ENCODE measurements around the gene FAM120AOS. TPM values are rescaled to one million over a fixed set of nuclear protein-coding genes. Genes with fewer than 3 reads are reported as not detected.

The FAM120AOS gene
- total RNA-seq, 2 experiments from 2014 or later, result 47.1 to 55.7 TPM

- intact Hi-C loops (cut with micrococcal nuclease; ENCODE audit: unreplicated experiment), result no loop called here
These were observed 30.3 kb downstream of the FAM120AOS start for GRCh38 chr9:93422977-93423616.

GRCh38 chr9:93419023-93419422 is 34.4 kb downstream of the FAM120AOS start:
- BruUV-seq (replicated peaks), result no TSS peak

More at GRCh38 chr9:93422977-93423616, 30.3 kb downstream of the FAM120AOS start:
- no peaks in the 10 kb centered on the region for H3K9me2 ChIP-seq (ENCODE audit: insufficient read depth, low read length)
- H3K4me1 ChIP-seq (ENCODE audit: insufficient read depth, low read length, poor library complexity, severe bottlenecking), result no peaks in the 10 kb centered on the region
- no peaks in the 10 kb centered on the region for H3K36me3 ChIP-seq (ENCODE audit: insufficient read depth, low read length)
- no peaks in the 10 kb centered on the region for H3K79me2 ChIP-seq (ENCODE audit: insufficient read depth, low read depth, low read length)
- no peak overlapping the region for H2AFZ ChIP-seq (ENCODE audit: low read length)
- no peak overlapping the region for H3K4me2 ChIP-seq (ENCODE audit: low read length)
- DNase-seq (ENCODE audit: low spot score), result no peak
- H3K4me3 ChIP-seq (ENCODE audit: low read depth, low read length, poor library complexity, severe bottlenecking), result no peak overlapping the region
- peaks cover 5% of the 10 kb centered on the region for H3K9me3 ChIP-seq (ENCODE audit: low read length)
- no peaks in the 10 kb centered on the region for H4K20me1 ChIP-seq (ENCODE audit: insufficient read depth, low read length)
- ChIA-PET CTCF (ENCODE audit: unreplicated experiment) (no interaction called here), POLR2A (no interaction called here)
- no peak for TF ChIP-seq EZH2phosphoT487 (IDR thresholded peaks at IDR 0.05; ENCODE audit: borderline replicate concordance, low read depth, low read length)
- TF ChIP-seq CTCF (conservative IDR thresholded peaks at IDR 0.05; ENCODE audit: low read length), result no peak
- H3K27ac ChIP-seq (ENCODE audit: low read depth, low read length, poor library complexity, severe bottlenecking), result no peak overlapping the region
- BruUV-seq (replicated peaks), result no TSS peak

More at GRCh38 chr9:93419023-93419422, 34.4 kb downstream of the FAM120AOS start:
- intact Hi-C loops (cut with micrococcal nuclease; ENCODE audit: unreplicated experiment), result no loop called here
- no peaks in the 10 kb centered on the region for H3K9me2 ChIP-seq (ENCODE audit: insufficient read depth, low read length)
- no peak overlapping the region for H3K4me3 ChIP-seq (ENCODE audit: low read depth, low read length, poor library complexity, severe bottlenecking)
- H3K9me3 ChIP-seq (ENCODE audit: low read length), result peaks cover 5% of the 10 kb centered on the region
- TF ChIP-seq EZH2phosphoT487 (IDR thresholded peaks at IDR 0.05; ENCODE audit: borderline replicate concordance, low read depth, low read length), result no peak
- TF ChIP-seq CTCF (conservative IDR thresholded peaks at IDR 0.05; ENCODE audit: low read length), result no peak
- no peak for DNase-seq (ENCODE audit: low spot score)
- H3K79me2 ChIP-seq (ENCODE audit: insufficient read depth, low read depth, low read length), result no peaks in the 10 kb centered on the region
- CTCF ChIA-PET (ENCODE audit: unreplicated experiment), result no interaction called here
- POLR2A ChIA-PET, result interaction anchor here (0.7 to 0.9 kb wide), 3 partner anchors 25 to 1652 kb away, joined by 3 to 4 read pairs (median 3); no protein-coding TSS in a partner anchor
- H3K36me3 ChIP-seq (ENCODE audit: insufficient read depth, low read length), result no peaks in the 10 kb centered on the region
- no peak overlapping the region for H3K4me2 ChIP-seq (ENCODE audit: low read length)
- no peaks in the 10 kb centered on the region for H3K4me1 ChIP-seq (ENCODE audit: insufficient read depth, low read length, poor library complexity, severe bottlenecking)
- H2AFZ ChIP-seq (ENCODE audit: low read length), result no peak overlapping the region
- H4K20me1 ChIP-seq (ENCODE audit: insufficient read depth, low read length), result no peaks in the 10 kb centered on the region
- no peak overlapping the region for H3K27ac ChIP-seq (ENCODE audit: low read depth, low read length, poor library complexity, severe bottlenecking)
